ENCODE data around the gene SAMD4B. TPM values are rescaled to one million over a fixed set of nuclear protein-coding genes. Genes with fewer than 3 reads are reported as not detected.

Gene SAMD4B
- total RNA-seq, 1 experiment from 2014 or later = 164 TPM

GRCh38 chr19:39297931-39298634 lies 44.1 kb upstream of the SAMD4B start:
- Mint-ChIP-seq H3K4me3 (no peak overlapping the region), H3K27ac (no peak overlapping the region), H3K9me3 (no peaks in the 10 kb centered on the region), H3K27me3 (ENCODE audit: low read depth) (peaks cover 11% of the 10 kb centered on the region), H3K36me3 (no peaks in the 10 kb centered on the region), H3K4me1 (peaks cover 2% of the 10 kb centered on the region; the same call in 1 of the 2 replicates)
- no peak for TF ChIP-seq ETV6 (CRISPR knock-in tag; IDR thresholded peaks at IDR 0.05)
- no peak for TF ChIP-seq ZNF416 (CRISPR knock-in tag; IDR thresholded peaks at IDR 0.05)
- no peak for TF ChIP-seq SMAD3 (CRISPR knock-in tag; IDR thresholded peaks at IDR 0.05; ENCODE audit: borderline replicate concordance)
- no peak for TF ChIP-seq ZNF317 (CRISPR knock-in tag; IDR thresholded peaks at IDR 0.05; ENCODE audit: borderline replicate concordance, low read depth)
- TF ChIP-seq TP53 (CRISPR knock-in tag; IDR thresholded peaks at IDR 0.05) = no peak
- no peak for TF ChIP-seq ZNF232 (CRISPR knock-in tag; IDR thresholded peaks at IDR 0.05)
- no peak for TF ChIP-seq ESRRA (CRISPR knock-in tag; IDR thresholded peaks at IDR 0.05; ENCODE audit: borderline replicate concordance)
- no peak for TF ChIP-seq MYBL2 (CRISPR knock-in tag; IDR thresholded peaks at IDR 0.05)
- no peak for TF ChIP-seq RELA (CRISPR knock-in tag; IDR thresholded peaks at IDR 0.05; ENCODE audit: borderline replicate concordance)
- ATAC-seq = peak; percentile 61
- ChIA-PET CTCF (no interaction called here), POLR2A (no interaction called here)
- DNase-seq (ENCODE audit: low spot score) = no peak

- H3K4me3 Mint-ChIP-seq = no peak overlapping the region
- ChIA-PET CTCF (interaction anchor here (1.0 kb wide), 1 partner anchor 12 kb away, joined by 3 read pairs; no protein-coding TSS in a partner anchor), POLR2A (no interaction called here)
- no peak for ATAC-seq
- H3K36me3 Mint-ChIP-seq = no peaks in the 10 kb centered on the region
- H3K27me3 Mint-ChIP-seq (ENCODE audit: low read depth) = peaks cover 16% of the 10 kb centered on the region
- no peak overlapping the region for H3K27ac Mint-ChIP-seq
- no peak for DNase-seq (ENCODE audit: low spot score)
- peaks cover 11% of the 10 kb centered on the region for H3K4me1 Mint-ChIP-seq
- H3K9me3 Mint-ChIP-seq = no peaks in the 10 kb centered on the region
- no peak for TF ChIP-seq GTF2I (CRISPR knock-in tag; conservative IDR thresholded peaks at IDR 0.05)
- TF ChIP-seq SMAD3 (CRISPR knock-in tag; IDR thresholded peaks at IDR 0.05; ENCODE audit: borderline replicate concordance) = no peak
- TF ChIP-seq ERG (CRISPR knock-in tag; IDR thresholded peaks at IDR 0.05) = no peak
- no peak for TF ChIP-seq NR2C2 (CRISPR knock-in tag; IDR thresholded peaks at IDR 0.05)
- TF ChIP-seq E2F4 (CRISPR knock-in tag; IDR thresholded peaks at IDR 0.05; ENCODE audit: borderline replicate concordance, low read depth) = no peak
- no peak for TF ChIP-seq ZNF671 (CRISPR knock-in tag; IDR thresholded peaks at IDR 0.05)
- TF ChIP-seq ZNF512 (CRISPR knock-in tag; IDR thresholded peaks at IDR 0.05; ENCODE audit: borderline replicate concordance) = no peak
- no peak for TF ChIP-seq MAX (CRISPR knock-in tag; IDR thresholded peaks at IDR 0.05)
- TF ChIP-seq ELF4 (CRISPR knock-in tag; IDR thresholded peaks at IDR 0.05; ENCODE audit: low read depth) = no peak
- TF ChIP-seq CBFB (CRISPR knock-in tag; IDR thresholded peaks at IDR 0.05; ENCODE audit: low read depth) = no peak
- no peak for TF ChIP-seq MXD4 (CRISPR knock-in tag; IDR thresholded peaks at IDR 0.05; ENCODE audit: borderline replicate concordance)
- TF ChIP-seq FOXJ3 (CRISPR knock-in tag; IDR thresholded peaks at IDR 0.05; ENCODE audit: borderline replicate concordance) = no peak
- no peak for TF ChIP-seq IRF2 (CRISPR knock-in tag; IDR thresholded peaks at IDR 0.05; ENCODE audit: borderline replicate concordance, low read depth)
- no peak for TF ChIP-seq IRF1 (CRISPR knock-in tag; IDR thresholded peaks at IDR 0.05)
Observed at GRCh38 chr19:39299404-39299803, 42.8 kb upstream of the SAMD4B start.

Measured in WTC11 (cell line).